Inferior parietal cortex (tissue), 1 donor: ENCODE results near the gene SLFN14.
"Not testable (repeated sequence)": the region's sequence is repeated elsewhere in the genome, so short reads cannot be mapped to it uniquely, and the experiment has no call there.

Source experiments
- DNase-seq: peaks from one replicate; pipeline ENCODE4 v3.0.0-alpha.2; 2016; ENCODE audit errors: extremely low spot score

SLFN14 gene

GRCh38 chr17:35560703-35561102 is at the start of gene SLFN14:
Gene SLFN14, minus strand, starts transcription at chr17:35560819. Its CDS starts 2,757 bp downstream, at chr17:35558062.
- peak; percentile 35 for DNase-seq

- no peak for DNase-seq
Measured at GRCh38 chr17:35609831-35610230, 49.2 kb upstream of the SLFN14 start.

GRCh38 chr17:35607239-35607847 is 46.7 kb upstream of the SLFN14 start:
- DNase-seq: no peak

GRCh38 chr17:35605678-35606077 is 45.1 kb upstream of the SLFN14 start:
- no peak for DNase-seq

- DNase-seq: no peak
Measured at GRCh38 chr17:35603674-35604073, 43.1 kb upstream of the SLFN14 start.

- DNase-seq: no peak
Measured at GRCh38 chr17:35597604-35598003, 37.0 kb upstream of the SLFN14 start.

- no peak for DNase-seq
Measured at GRCh38 chr17:35596530-35597233, 36.1 kb upstream of the SLFN14 start.

GRCh38 chr17:35596072-35596471 is 35.5 kb upstream of the SLFN14 start:
- DNase-seq: no peak

- no peak for DNase-seq
Measured at GRCh38 chr17:35588196-35588920, 27.7 kb upstream of the SLFN14 start.

- DNase-seq: peak; percentile 93
Measured at GRCh38 chr17:35587074-35587961, 26.7 kb upstream of the SLFN14 start, which contains the start of gene AP2B1. Gene AP2B1, plus strand, starts transcription at chr17:35587322. Its CDS starts 6,709 bp downstream, at chr17:35594031.

- DNase-seq: no peak
Measured at GRCh38 chr17:35586569-35587073, 26.0 kb upstream of the SLFN14 start.

GRCh38 chr17:35584061-35584460 is 23.4 kb upstream of the SLFN14 start:
- no peak for DNase-seq

GRCh38 chr17:35578929-35579432 is 18.4 kb upstream of the SLFN14 start:
- no peak for DNase-seq

- peak; percentile 97 for DNase-seq
Measured at GRCh38 chr17:35578197-35578928, 17.7 kb upstream of the SLFN14 start, which contains the start of gene PEX12. Gene PEX12, minus strand, starts transcription at chr17:35578571. Its CDS starts 550 bp downstream, at chr17:35578021.

- peak; percentile 14 for DNase-seq
Measured at GRCh38 chr17:35577830-35578196, 17.2 kb upstream of the SLFN14 start.

GRCh38 chr17:35575759-35576158 is 15.1 kb upstream of the SLFN14 start:
- no peak for DNase-seq

GRCh38 chr17:35569405-35569804 is 8.8 kb upstream of the SLFN14 start:
- DNase-seq: no peak

GRCh38 chr17:35568561-35568960 is 7.9 kb upstream of the SLFN14 start:
- no peak for DNase-seq

- no peak for DNase-seq
Measured at GRCh38 chr17:35566968-35567367, 6.3 kb upstream of the SLFN14 start.

GRCh38 chr17:35563181-35563580 is 2.6 kb upstream of the SLFN14 start:
- not testable (repeated sequence) for DNase-seq
